T-cell (primary cell): ENCODE data around the gene SNRPD3. TPM values are rescaled to one million over a fixed set of nuclear protein-coding genes. Genes with fewer than 3 reads are reported as not detected.

Source experiments
- ATAC-seq, 4 experiments: fragments of 200-7000 bp in 3 of 4; fragments of 150-1000 bp in 1 of 4; cut with Tn5 transposase; replicated peaks in 1 of 4; 1 replicate in 3 of 4; 2 replicates in 1 of 4; pipeline ENCODE4 v1.10.0; 2021; ENCODE audit warnings: moderate library complexity in 3 of 4, mild to moderate bottlenecking in 2 of 4, moderate number of reproducible peaks in 1 of 4
- CTCF ChIA-PET, 2 donors: fragments of 300-600 bp; sonication (Branson Sonifier 250); formaldehyde crosslinking; loops; one replicate each; lab custom pipeline; 2022; ENCODE audit warnings: antibody characterized with exemption in 2 of 2; lab: Charles Lee
- POLR2A ChIA-PET, 2 donors: fragments of 300-600 bp; sonication (Branson Sonifier 250); formaldehyde crosslinking; loops; one replicate each; lab custom pipeline; 2022; ENCODE audit warnings: antibody characterized with exemption in 2 of 2; lab: Charles Lee
- DNase-seq, 35 experiments: peaks; one replicate each; pipeline versions ENCODE4 v3.0.0 to v3.0.0-alpha.2; 2013 to 2023
- H3K27ac ChIP-seq: one replicate; pipeline ENCODE4 v1.5.1; 2013; ENCODE audit warnings: low read length
- H3K27me3 ChIP-seq, 2 experiments: replicated peaks in 1 of 2; 1 replicate in 1 of 2; 2 replicates in 1 of 2; pipeline versions ENCODE4 v1.6.1 to v1.7.0; 2013; ENCODE audit warnings: low read length in 1 of 2, mixed read lengths in 1 of 2; ENCODE audit not compliant: control insufficient read depth in 2 of 2, insufficient read depth in 2 of 2; ENCODE audit errors: extremely low read depth in 1 of 2
- H3K36me3 ChIP-seq, 2 donors: 1 replicate in 1 of 2; 2 replicates in 1 of 2; pipeline versions ENCODE4 v1.6.1 to v1.7.0; 2013; ENCODE audit warnings: low read length in 1 of 2; ENCODE audit not compliant: control insufficient read depth in 2 of 2, insufficient read depth in 1 of 2; ENCODE audit errors: extremely low read depth in 1 of 2
- H3K4me1 ChIP-seq, 2 experiments: 1 replicate in 1 of 2; 2 replicates in 1 of 2; pipeline versions ENCODE4 v1.6.1 to v1.7.0; 2013; ENCODE audit warnings: low read length in 2 of 2, mixed read lengths in 1 of 2; ENCODE audit not compliant: insufficient read depth in 2 of 2, control insufficient read depth in 1 of 2; ENCODE audit errors: extremely low read depth in 1 of 2
- H3K4me3 ChIP-seq, 2 donors: 1 replicate in 1 of 2; 2 replicates in 1 of 2; pipeline versions ENCODE4 v1.5.1 to v1.7.0; 2013; ENCODE audit warnings: mild to moderate bottlenecking in 2 of 2, low read length in 1 of 2, moderate library complexity in 1 of 2; ENCODE audit not compliant: control insufficient read depth in 1 of 2; ENCODE audit errors: extremely low read depth in 1 of 2
- H3K9me3 ChIP-seq: 2 replicates; pipeline ENCODE4 v1.7.0; 2013
- H3K27ac Mint-ChIP-seq, 2 donors: one replicate each; pipeline ENCODE4 v1.8.0; 2020 to 2021; ENCODE audit warnings: mild to moderate bottlenecking in 2 of 2, mixed read lengths in 2 of 2
- H3K27me3 Mint-ChIP-seq, 2 donors: one replicate each; pipeline ENCODE4 v1.8.0; 2021 to 2022; ENCODE audit warnings: mixed read lengths in 2 of 2
- H3K36me3 Mint-ChIP-seq: one replicate; pipeline ENCODE4 v1.8.0; 2021; ENCODE audit warnings: mixed read lengths
- H3K4me1 Mint-ChIP-seq, 3 donors: one replicate each; pipeline ENCODE4 v1.8.0; 2020 to 2022; ENCODE audit warnings: mixed read lengths in 3 of 3, mild to moderate bottlenecking in 1 of 3
- H3K4me3 Mint-ChIP-seq, 3 donors: one replicate each; pipeline ENCODE4 v1.8.0; 2020 to 2022; ENCODE audit warnings: mild to moderate bottlenecking in 3 of 3, mixed read lengths in 3 of 3, moderate library complexity in 3 of 3
- H3K9me3 Mint-ChIP-seq, 3 donors: one replicate each; pipeline ENCODE4 v1.8.0; 2020 to 2022; ENCODE audit warnings: mixed read lengths in 3 of 3
- WGBS: methylation state at CpG from one replicate; pipeline ENCODE4 v1.1.5; 2013; ENCODE audit warnings: missing lambda C conversion rate; ENCODE audit not compliant: insufficient coverage; 5-methylcytosine and 5-hydroxymethylcytosine counted together
- total RNA-seq, 35 experiments: library from RNA in 6 of 35; stranded (reverse) in 6 of 35; fragments of 120-200 nt in 1 of 35; gene quantifications; one replicate each; pipeline versions ENCODE4 v1.2.1 to v1.2.4 and lab custom pipeline; 2013 to 2026

SNRPD3 gene
- 10 to 100 TPM; 36.5 to 80.2 (median 68.7) TPM for total RNA-seq
- 81.3 TPM for total RNA-seq (2013)
- 28.2 to 81.4 (median 54.3) reads per million in 29 experiments for total RNA-seq (lab: John Stamatoyannopoulos, UW)

DNA sequence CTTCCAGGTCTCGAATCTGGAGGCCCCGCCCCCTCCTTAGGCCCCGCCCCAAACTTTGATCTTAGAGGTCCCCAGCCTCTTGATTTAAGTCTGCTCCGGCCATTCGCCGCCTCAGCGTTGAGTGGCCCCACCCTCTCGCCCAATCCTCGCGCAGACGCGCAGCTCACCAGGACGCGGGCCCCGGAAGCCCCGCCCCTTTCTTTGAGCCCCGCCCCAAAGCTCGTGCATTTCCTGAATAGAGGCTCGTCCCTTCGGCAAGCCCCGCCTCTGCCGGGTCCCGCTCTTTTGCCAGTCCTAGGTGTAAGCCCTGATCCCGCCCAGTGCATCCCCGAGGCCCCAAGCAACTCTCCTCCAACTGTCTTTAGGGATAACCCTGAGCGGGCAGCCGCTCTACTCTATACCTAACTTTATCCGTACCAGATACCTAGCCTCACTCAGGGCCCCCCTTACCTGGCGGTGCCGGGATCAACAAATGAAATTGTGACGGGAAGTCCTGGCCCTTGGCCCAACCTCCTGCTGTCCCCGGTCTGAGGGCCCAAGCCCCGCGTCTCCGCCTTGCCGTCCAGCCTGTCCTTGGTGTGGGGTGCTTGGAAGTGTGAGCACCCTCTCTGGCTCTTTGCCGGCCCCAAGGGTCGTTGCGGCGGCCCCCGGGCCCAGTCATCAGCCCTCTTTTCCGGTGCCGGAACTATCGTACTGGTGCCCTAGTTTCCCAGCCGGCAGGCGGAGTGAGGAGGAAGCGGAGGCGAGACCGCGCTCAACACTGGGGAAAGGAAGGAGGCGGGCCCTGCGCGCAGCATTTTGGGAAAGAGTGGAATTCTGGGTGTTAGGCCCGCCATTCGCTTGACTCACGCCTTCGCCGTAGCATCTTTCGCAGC, at the start of gene SNRPD3:
SNRPD3 (plus strand) TSS at position 835 of the 875 bp plus-strand sequence. CDS start 1,676 bp downstream, outside the sequence.
- peaks cover 4 to 35% of the 10 kb centered on the region in 2 donors for H3K36me3 ChIP-seq
- no peaks in the 10 kb centered on the region for H3K9me3 ChIP-seq
- no peaks in the 10 kb centered on the region for H3K27me3 ChIP-seq
- peak within 1 kb of the TSS; percentile 98 to 99 for H3K27ac Mint-ChIP-seq
- no peaks in the 10 kb centered on the region for H3K9me3 Mint-ChIP-seq
- H3K4me1 ChIP-seq = peaks cover 19 to 55% of the 10 kb centered on the region in 2 experiments
- H3K27me3 Mint-ChIP-seq = no peaks in the 10 kb centered on the region
- POLR2A ChIA-PET = interaction anchor here (0.5 to 0.7 kb wide), 3 partner anchors 40 to 433 kb away, joined by 3 to 4 read pairs (median 3); no protein-coding TSS in a partner anchor
- WGBS = under 1% methylated on average over 59 of the region's 59 CpGs
- peak within 1 kb of the TSS; percentile 93 to 99 (median 98) for H3K4me3 Mint-ChIP-seq
- peaks cover 65 to 73% (median 72%) of the 10 kb centered on the region in 3 donors for H3K4me1 Mint-ChIP-seq
- H3K36me3 Mint-ChIP-seq = peaks cover 20% of the 10 kb centered on the region
- DNase-seq (peak; percentile 95 to 100 (median 100)), ATAC-seq (peak; percentile 82 to 89 (median 84))
- H3K27ac ChIP-seq = peak within 1 kb of the TSS; percentile 87
- peak within 1 kb of the TSS; percentile 87 to 92 for H3K4me3 ChIP-seq
- CTCF ChIA-PET = interaction anchor here (0.6 to 0.7 kb wide), 4 partner anchors 235 to 736 kb away, joined by 3 to 8 read pairs (median 5); no protein-coding TSS in a partner anchor

DNA sequence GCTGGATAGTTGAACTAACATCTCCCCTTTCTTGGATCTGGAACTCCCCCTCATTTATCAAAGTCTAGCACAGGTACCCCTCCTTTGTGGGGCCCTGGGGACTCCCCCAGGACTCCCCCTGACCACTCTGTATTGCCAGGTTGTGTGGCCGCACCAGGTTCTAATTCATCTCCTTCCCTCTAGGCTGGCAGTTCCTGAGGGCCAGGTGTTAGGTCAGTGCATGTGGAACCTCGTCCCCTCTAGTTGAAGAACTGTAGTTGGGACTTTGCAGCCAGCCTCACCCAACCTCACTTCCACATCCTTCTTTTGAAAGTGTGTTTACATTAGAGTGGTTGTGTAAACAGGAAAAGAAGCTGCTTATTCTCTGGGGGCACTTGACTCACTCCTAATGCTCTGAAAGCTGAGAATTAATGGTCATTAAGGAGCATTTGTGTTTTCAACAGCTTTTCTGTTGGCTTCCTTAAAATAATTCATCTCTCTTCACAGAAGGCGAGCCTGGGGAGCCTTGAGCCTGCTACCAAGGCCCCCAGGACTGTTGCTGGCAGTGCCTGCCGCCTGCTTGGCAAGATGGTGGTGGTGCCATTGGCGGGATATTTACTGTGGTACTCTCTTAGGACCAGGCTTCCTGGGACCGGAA, 48.9 kb upstream of the SNRPD3 start:
- H3K27me3 ChIP-seq = no peaks in the 10 kb centered on the region
- no peaks in the 10 kb centered on the region for H3K9me3 Mint-ChIP-seq
- DNase-seq (no peak), ATAC-seq (no peak)
- peaks cover 0 to 4% of the 10 kb centered on the region in 2 donors for H3K27me3 Mint-ChIP-seq
- POLR2A ChIA-PET = interaction anchor here in 1 of 2 donors (0.6 kb wide), 1 partner anchor 16 kb away, joined by 4 read pairs; no protein-coding TSS in a partner anchor
- no peaks in the 10 kb centered on the region for H3K36me3 Mint-ChIP-seq
- H3K4me1 Mint-ChIP-seq = peaks cover 0 to 17% (median 8%) of the 10 kb centered on the region in 3 donors
- no peaks in the 10 kb centered on the region for H3K36me3 ChIP-seq
- H3K9me3 ChIP-seq = no peaks in the 10 kb centered on the region
- 43% methylated on average over 1 of the region's 6 CpGs for WGBS
- H3K4me1 ChIP-seq = peaks cover 0 to 2% of the 10 kb centered on the region in 2 experiments
- no peak overlapping the region for H3K4me3 Mint-ChIP-seq
- H3K27ac ChIP-seq = no peak overlapping the region
- H3K27ac Mint-ChIP-seq = no peak overlapping the region
- CTCF ChIA-PET = no interaction called here
- no peak overlapping the region for H3K4me3 ChIP-seq

DNA sequence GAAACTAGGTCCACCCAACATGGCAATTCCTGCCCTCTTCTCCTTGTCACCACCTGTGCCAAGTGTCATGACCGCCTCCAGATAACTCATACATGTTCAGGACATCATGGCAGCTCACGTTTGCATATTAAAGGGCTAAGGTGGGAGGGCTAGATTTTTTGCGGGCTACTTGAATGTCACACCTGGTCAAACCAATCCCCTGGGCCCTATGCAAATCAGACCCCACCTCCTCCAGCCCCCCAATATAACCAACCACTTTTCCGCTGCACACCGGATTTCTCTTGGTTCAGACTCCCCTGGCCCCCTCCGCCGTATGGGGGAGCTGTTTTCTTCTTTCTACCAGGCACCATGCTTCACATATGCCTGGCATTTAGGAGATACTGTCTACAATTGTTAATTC, 48.1 kb upstream of the SNRPD3 start:
- WGBS = 89% methylated on average over 2 of the region's 7 CpGs
- H3K9me3 Mint-ChIP-seq = no peaks in the 10 kb centered on the region
- peaks cover 0 to 20% (median 8%) of the 10 kb centered on the region in 3 donors for H3K4me1 Mint-ChIP-seq
- no peak for ATAC-seq
- H3K27ac ChIP-seq = no peak overlapping the region
- no peaks in the 10 kb centered on the region for H3K36me3 ChIP-seq
- no peak for DNase-seq
- no peak overlapping the region for H3K4me3 Mint-ChIP-seq
- H3K27ac Mint-ChIP-seq = no peak overlapping the region
- peaks cover 0 to 4% of the 10 kb centered on the region in 2 donors for H3K27me3 Mint-ChIP-seq
- H3K9me3 ChIP-seq = no peaks in the 10 kb centered on the region
- H3K4me3 ChIP-seq = no peak overlapping the region
- ChIA-PET CTCF (no interaction called here), POLR2A (interaction anchor here in 1 of 2 donors (0.6 kb wide), 1 partner anchor 15 kb away, joined by 4 read pairs; no protein-coding TSS in a partner anchor)
- no peaks in the 10 kb centered on the region for H3K36me3 Mint-ChIP-seq
- H3K27me3 ChIP-seq = no peaks in the 10 kb centered on the region
- peaks cover 0 to 2% of the 10 kb centered on the region in 2 experiments for H3K4me1 ChIP-seq

DNA sequence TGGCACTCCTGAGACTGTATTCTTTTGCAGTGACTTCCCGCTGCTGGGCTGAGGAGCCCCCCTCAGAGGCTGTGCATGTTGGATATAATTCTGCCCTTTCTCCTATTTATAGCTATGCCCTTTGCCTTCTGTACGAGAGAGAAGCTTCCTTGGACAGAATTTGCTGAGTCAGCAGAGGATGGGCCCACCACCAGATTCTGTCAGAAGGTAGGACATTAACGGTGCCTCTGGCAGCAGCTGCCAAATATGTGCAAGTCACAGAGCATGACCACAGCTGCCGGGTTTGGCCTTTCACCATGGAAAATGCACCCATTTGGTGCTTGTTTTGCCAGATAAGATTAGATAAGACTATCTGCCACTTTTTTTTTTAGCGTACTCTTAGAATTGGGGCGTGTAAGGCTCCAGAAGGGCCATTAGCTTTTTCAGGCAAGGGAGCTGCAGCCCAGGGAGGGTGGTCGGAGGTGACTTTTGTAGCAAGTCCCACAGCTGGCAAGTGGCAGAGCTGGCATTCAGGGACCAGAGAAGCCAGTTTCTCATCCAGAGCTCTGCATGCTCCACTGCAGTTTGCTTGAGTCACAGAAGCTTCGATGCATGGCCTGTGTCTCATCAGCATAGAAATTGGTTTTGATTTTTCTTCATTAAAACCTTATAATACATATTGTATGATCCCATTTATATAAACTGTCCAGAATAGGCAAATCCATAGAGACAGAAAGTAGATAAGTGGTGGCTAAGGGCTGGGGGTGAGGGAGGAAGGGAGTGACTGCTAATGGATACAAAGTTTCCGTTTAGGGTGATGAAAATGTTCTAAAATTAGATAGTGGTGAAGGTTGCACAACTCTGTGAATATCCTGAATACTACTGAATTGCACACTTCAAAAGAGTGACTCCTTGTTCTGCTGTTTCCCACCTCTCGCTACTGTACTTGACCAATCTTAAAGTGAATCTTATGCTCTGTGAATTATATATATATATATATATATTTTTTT, 44.9 kb upstream of the SNRPD3 start:
- Mint-ChIP-seq H3K27me3 (peaks cover 0 to 4% of the 10 kb centered on the region in 2 donors), H3K4me3 (no peak overlapping the region)
- CTCF ChIA-PET = no interaction called here

DNA sequence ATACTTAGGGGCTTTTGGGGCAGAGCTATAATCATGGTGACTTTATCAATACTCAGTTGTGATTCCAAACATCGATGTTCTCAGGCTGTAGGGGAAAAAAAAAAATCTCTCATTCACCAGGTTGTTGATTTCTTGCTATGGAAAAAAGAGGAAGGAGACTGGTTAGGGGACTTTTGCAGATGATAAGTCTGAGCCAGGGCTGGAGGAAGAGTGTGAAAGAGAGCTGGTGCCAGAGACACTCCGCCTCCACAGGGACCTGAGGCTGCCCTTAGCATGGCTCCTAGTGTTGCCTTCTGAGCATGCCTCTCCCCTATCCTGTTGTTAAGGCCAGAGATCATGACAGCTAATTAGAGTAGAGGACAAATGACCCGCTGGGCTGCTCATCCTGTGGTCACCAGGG, 43.8 kb upstream of the SNRPD3 start:
- CTCF ChIA-PET = interaction anchor here in 1 of 2 donors (0.6 kb wide), 1 partner anchor 1123 kb away, joined by 3 read pairs; no protein-coding TSS in a partner anchor
- peaks cover 0 to 8% of the 10 kb centered on the region in 2 experiments for H3K27me3 ChIP-seq
- no peak overlapping the region for H3K27ac ChIP-seq

More for the DNA sequence above, 44.9 kb upstream of the SNRPD3 start:
- no peak overlapping the region for H3K4me3 ChIP-seq
- Mint-ChIP-seq H3K9me3 (no peaks in the 10 kb centered on the region), H3K36me3 (no peaks in the 10 kb centered on the region), H3K27ac (no peak overlapping the region), H3K4me1 (peaks cover 0 to 13% (median 0%) of the 10 kb centered on the region in 3 donors)
- no peaks in the 10 kb centered on the region for H3K36me3 ChIP-seq
- no peak overlapping the region for H3K27ac ChIP-seq
- 66% methylated on average over 6 of the region's 10 CpGs for WGBS
- peaks cover 0 to 2% of the 10 kb centered on the region in 2 experiments for H3K27me3 ChIP-seq
- no peak for ATAC-seq
- POLR2A ChIA-PET = no interaction called here
- no peak for DNase-seq
- peaks cover 0 to 2% of the 10 kb centered on the region in 2 experiments for H3K4me1 ChIP-seq
- no peaks in the 10 kb centered on the region for H3K9me3 ChIP-seq

More for the DNA sequence above, 43.8 kb upstream of the SNRPD3 start:
- Mint-ChIP-seq H3K4me3 (no peak overlapping the region), H3K4me1 (peaks cover 0 to 13% (median 0%) of the 10 kb centered on the region in 3 donors), H3K27ac (no peak overlapping the region), H3K9me3 (no peaks in the 10 kb centered on the region), H3K27me3 (peaks cover 0 to 4% of the 10 kb centered on the region in 2 donors), H3K36me3 (no peaks in the 10 kb centered on the region)
- ATAC-seq (no peak), DNase-seq (peak in 1 of 35 experiments; percentile 16)
- Histone ChIP-seq H3K4me3 (no peak overlapping the region), H3K4me1 (peaks cover 0 to 2% of the 10 kb centered on the region in 2 experiments), H3K9me3 (no peaks in the 10 kb centered on the region), H3K36me3 (no peaks in the 10 kb centered on the region)
- 80% methylated on average over 1 of the region's 3 CpGs for WGBS
- POLR2A ChIA-PET = interaction anchor here (0.5 to 0.7 kb wide), 2 partner anchors 85 to 96 kb away, joined by 3 read pairs; no protein-coding TSS in a partner anchor
